ENCODE results near the gene CHST3. TPM values are rescaled to one million over a fixed set of nuclear protein-coding genes. Genes with fewer than 3 reads are reported as not detected.
A peak's percentile ranks its signal among the peaks of the same experiment; 100 is the strongest.

Gene CHST3
- total RNA-seq, 1 donor from 2014 or later, result 12.9 TPM

GRCh38 chr10:71998119-71998839 lies 34.1 kb downstream of the CHST3 start:
- Mint-ChIP-seq H3K27ac (no peak overlapping the region), H3K4me3 (ENCODE audit: low read depth) (no peak overlapping the region), H3K36me3 (ENCODE audit: insufficient read depth) (no peaks in the 10 kb centered on the region), H3K9me3 (ENCODE audit: low read depth) (no peaks in the 10 kb centered on the region), H3K27me3 (no peaks in the 10 kb centered on the region), H3K4me1 (ENCODE audit: low read depth) (peaks cover 10% of the 10 kb centered on the region)
- TF ChIP-seq, protein P1, sequence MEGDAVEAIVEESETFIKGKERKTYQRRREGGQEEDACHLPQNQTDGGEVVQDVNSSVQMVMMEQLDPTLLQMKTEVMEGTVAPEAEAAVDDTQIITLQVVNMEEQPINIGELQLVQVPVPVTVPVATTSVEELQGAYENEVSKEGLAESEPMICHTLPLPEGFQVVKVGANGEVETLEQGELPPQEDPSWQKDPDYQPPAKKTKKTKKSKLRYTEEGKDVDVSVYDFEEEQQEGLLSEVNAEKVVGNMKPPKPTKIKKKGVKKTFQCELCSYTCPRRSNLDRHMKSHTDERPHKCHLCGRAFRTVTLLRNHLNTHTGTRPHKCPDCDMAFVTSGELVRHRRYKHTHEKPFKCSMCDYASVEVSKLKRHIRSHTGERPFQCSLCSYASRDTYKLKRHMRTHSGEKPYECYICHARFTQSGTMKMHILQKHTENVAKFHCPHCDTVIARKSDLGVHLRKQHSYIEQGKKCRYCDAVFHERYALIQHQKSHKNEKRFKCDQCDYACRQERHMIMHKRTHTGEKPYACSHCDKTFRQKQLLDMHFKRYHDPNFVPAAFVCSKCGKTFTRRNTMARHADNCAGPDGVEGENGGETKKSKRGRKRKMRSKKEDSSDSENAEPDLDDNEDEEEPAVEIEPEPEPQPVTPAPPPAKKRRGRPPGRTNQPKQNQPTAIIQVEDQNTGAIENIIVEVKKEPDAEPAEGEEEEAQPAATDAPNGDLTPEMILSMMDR (IDR thresholded peaks at IDR 0.05; ENCODE audit: unreplicated experiment), result no peak
- no peak for DNase-seq (ENCODE audit: low spot score, unreplicated experiment)

DNA sequence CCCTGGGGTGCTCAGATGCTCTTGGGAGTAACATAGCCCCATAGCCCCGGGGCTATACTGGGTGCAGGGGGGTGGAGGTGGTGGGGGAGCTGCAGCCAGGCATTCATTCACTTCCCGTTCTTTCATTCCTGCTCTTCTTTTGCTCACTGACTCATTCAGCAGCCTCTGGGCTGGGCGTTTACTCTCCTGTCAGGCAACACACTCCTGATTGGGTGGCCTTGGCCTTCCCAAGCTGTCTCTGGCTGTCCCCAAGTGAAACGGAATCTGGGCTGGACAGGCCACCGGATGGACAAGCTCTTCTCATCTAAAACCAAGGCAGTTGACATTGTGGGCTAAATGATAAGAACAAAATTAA lies 34.6 kb downstream of the CHST3 start:
- Mint-ChIP-seq H3K27ac (peak overlapping the region; percentile 25), H3K27me3 (no peaks in the 10 kb centered on the region), H3K4me3 (ENCODE audit: low read depth) (no peak overlapping the region), H3K9me3 (ENCODE audit: low read depth) (no peaks in the 10 kb centered on the region), H3K36me3 (ENCODE audit: insufficient read depth) (no peaks in the 10 kb centered on the region), H3K4me1 (ENCODE audit: low read depth) (peaks cover 10% of the 10 kb centered on the region)
- DNase-seq (ENCODE audit: low spot score, unreplicated experiment), result no peak
- TF ChIP-seq, protein P1 (IDR thresholded peaks at IDR 0.05; ENCODE audit: unreplicated experiment), result no peak

DNA sequence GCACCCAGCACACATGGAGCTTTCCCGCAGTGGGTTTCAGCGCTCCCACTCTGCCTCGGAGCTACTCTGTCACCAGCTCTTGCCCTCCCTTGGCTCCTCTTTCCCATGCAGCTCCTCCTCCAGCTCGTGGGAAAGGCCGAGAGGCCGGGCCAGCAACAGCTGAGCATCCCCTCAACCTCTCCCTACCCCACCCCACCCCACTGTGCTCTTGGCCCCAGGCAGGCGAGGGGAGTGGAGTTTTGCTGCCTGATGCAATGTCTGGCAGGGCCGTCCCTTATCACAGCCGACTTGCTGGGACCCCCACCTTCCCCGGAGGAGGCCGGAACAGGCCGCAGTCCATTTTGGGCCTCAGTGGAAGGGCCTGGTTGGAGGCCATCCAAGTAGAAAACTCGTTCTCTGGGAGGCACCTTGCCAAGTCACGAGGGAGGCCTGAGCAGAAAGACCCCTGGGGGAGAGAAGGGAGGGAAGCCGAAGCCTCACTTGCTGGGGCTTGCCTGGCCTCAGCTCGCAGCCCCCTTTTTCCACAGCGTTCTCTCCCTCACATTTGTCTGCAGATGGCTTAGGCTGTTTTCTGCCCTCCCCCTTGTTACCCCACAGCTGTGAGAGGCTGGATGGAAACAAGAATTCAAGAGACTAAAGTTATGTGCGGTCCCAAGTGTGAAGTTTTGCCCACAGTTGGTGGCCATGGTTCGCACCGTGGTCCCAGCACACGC lies 35.3 kb downstream of the CHST3 start:
- Mint-ChIP-seq H3K27ac (no peak overlapping the region), H3K4me3 (ENCODE audit: low read depth) (no peak overlapping the region), H3K4me1 (ENCODE audit: low read depth) (peaks cover 10% of the 10 kb centered on the region), H3K27me3 (no peaks in the 10 kb centered on the region), H3K36me3 (ENCODE audit: insufficient read depth) (no peaks in the 10 kb centered on the region), H3K9me3 (ENCODE audit: low read depth) (no peaks in the 10 kb centered on the region)
- DNase-seq (ENCODE audit: low spot score, unreplicated experiment), result no peak
- TF ChIP-seq, protein P1 (IDR thresholded peaks at IDR 0.05; ENCODE audit: unreplicated experiment), result no peak

- H3K27ac Mint-ChIP-seq, result peak overlapping the region; percentile 62
- TF ChIP-seq, protein P1 (IDR thresholded peaks at IDR 0.05; ENCODE audit: unreplicated experiment), result no peak
Observed at GRCh38 chr10:72000073-72001032, 36.2 kb downstream of the CHST3 start.

GRCh38 chr10:72001033-72001395 lies 36.8 kb downstream of the CHST3 start:
- Mint-ChIP-seq H3K36me3 (ENCODE audit: insufficient read depth) (no peaks in the 10 kb centered on the region), H3K27ac (peak overlapping the region; percentile 62), H3K4me1 (ENCODE audit: low read depth) (peaks cover 10% of the 10 kb centered on the region), H3K4me3 (ENCODE audit: low read depth) (no peak overlapping the region), H3K27me3 (no peaks in the 10 kb centered on the region), H3K9me3 (ENCODE audit: low read depth) (no peaks in the 10 kb centered on the region)
- no peak for DNase-seq (ENCODE audit: low spot score, unreplicated experiment)
- TF ChIP-seq, protein P1 (IDR thresholded peaks at IDR 0.05; ENCODE audit: unreplicated experiment), result no peak

More at GRCh38 chr10:72000073-72001032, 36.2 kb downstream of the CHST3 start:
- Mint-ChIP-seq H3K4me3 (ENCODE audit: low read depth) (no peak overlapping the region), H3K36me3 (ENCODE audit: insufficient read depth) (no peaks in the 10 kb centered on the region), H3K27me3 (no peaks in the 10 kb centered on the region), H3K9me3 (ENCODE audit: low read depth) (no peaks in the 10 kb centered on the region), H3K4me1 (ENCODE audit: low read depth) (peaks cover 10% of the 10 kb centered on the region)
- DNase-seq (ENCODE audit: low spot score, unreplicated experiment), result no peak

Measured in progenitor cell of endocrine pancreas (in vitro differentiated cells).